HTERT RPE-1 (cell line): ENCODE data around the gene CPPED1.
"Not testable (repeated sequence)": the region's sequence is repeated elsewhere in the genome, so short reads cannot be mapped to it uniquely, and the experiment has no call there.

Experiments
- in situ Hi-C: fragments of 300-500 bp; cut with MboI; formaldehyde crosslinking; loops from 4 replicates; pipeline ENCODE4 v1.14.3; 2020; ENCODE audit warnings: low sequenced_read_pairs

CPPED1 gene

GRCh38 chr16:12767897-12768296, 35.8 kb downstream of the CPPED1 start:
- in situ Hi-C loops, result no loop called here

- in situ Hi-C loops, result no loop called here
These were observed 36.8 kb downstream of the CPPED1 start for GRCh38 chr16:12766853-12767252.

GRCh38 chr16:12766208-12766607, 37.5 kb downstream of the CPPED1 start:
- in situ Hi-C loops, result not testable (repeated sequence)

GRCh38 chr16:12764813-12765488, 38.7 kb downstream of the CPPED1 start:
- in situ Hi-C loops, result no loop called here

GRCh38 chr16:12763517-12763916, 40.2 kb downstream of the CPPED1 start:
- in situ Hi-C loops, result no loop called here

GRCh38 chr16:12760819-12761611, 42.7 kb downstream of the CPPED1 start:
- in situ Hi-C loops, result no loop called here

- in situ Hi-C loops, result no loop called here
These were observed 44.8 kb downstream of the CPPED1 start for GRCh38 chr16:12758670-12759558.

GRCh38 chr16:12758031-12758669, 45.5 kb downstream of the CPPED1 start:
- in situ Hi-C loops, result no loop called here

- in situ Hi-C loops, result no loop called here
These were observed 46.1 kb downstream of the CPPED1 start for GRCh38 chr16:12757546-12757945.

- in situ Hi-C loops, result no loop called here
These were observed 48.7 kb downstream of the CPPED1 start for GRCh38 chr16:12754824-12755543.

GRCh38 chr16:12753203-12754023, 50.3 kb downstream of the CPPED1 start:
- in situ Hi-C loops, result no loop called here

GRCh38 chr16:12752159-12752558, 51.5 kb downstream of the CPPED1 start:
- in situ Hi-C loops, result no loop called here

GRCh38 chr16:12750554-12750918, 53.2 kb downstream of the CPPED1 start:
- in situ Hi-C loops, result no loop called here

- in situ Hi-C loops, result no loop called here
These were observed 54.6 kb downstream of the CPPED1 start for GRCh38 chr16:12749076-12749475.

- in situ Hi-C loops, result no loop called here
These were observed 55.9 kb downstream of the CPPED1 start for GRCh38 chr16:12747827-12748226.

- in situ Hi-C loops, result no loop called here
These were observed 56.4 kb downstream of the CPPED1 start for GRCh38 chr16:12747261-12747660.

GRCh38 chr16:12744860-12745259, 58.8 kb downstream of the CPPED1 start:
- in situ Hi-C loops, result no loop called here

GRCh38 chr16:12742741-12743140, 60.9 kb downstream of the CPPED1 start:
- in situ Hi-C loops, result no loop called here

- in situ Hi-C loops, result no loop called here
These were observed 62.6 kb downstream of the CPPED1 start for GRCh38 chr16:12740986-12741610.
